Dendritic cell treated with granulocyte-macrophage colony-stimulating factor and Interleukin-4, amounts not matched to agents 40 ng/mL and 50 ng/mL, for 4 days (primary cell): ENCODE measurements around the gene STK11IP.

Experiments
- H3K27ac Mint-ChIP-seq: one replicate; pipeline ENCODE4 v1.8.0; 2022; ENCODE audit warnings: mild to moderate bottlenecking, mixed read lengths
- H3K27me3 Mint-ChIP-seq: one replicate; pipeline ENCODE4 v1.8.0; 2022; ENCODE audit warnings: mild to moderate bottlenecking, mixed read lengths
- H3K36me3 Mint-ChIP-seq: one replicate; pipeline ENCODE4 v1.8.0; 2022; ENCODE audit warnings: low read depth, mixed read lengths
- H3K4me1 Mint-ChIP-seq: one replicate; pipeline ENCODE4 v1.8.0; 2022; ENCODE audit warnings: low read depth, mixed read lengths
- H3K4me3 Mint-ChIP-seq: one replicate; pipeline ENCODE4 v1.8.0; 2022; ENCODE audit warnings: mild to moderate bottlenecking, moderate library complexity, mixed read lengths
- H3K9me3 Mint-ChIP-seq: one replicate; pipeline ENCODE4 v1.8.0; 2022; ENCODE audit warnings: mixed read lengths
- intact Hi-C: fragments of 100-400 bp; cut with micrococcal nuclease; formaldehyde crosslinking; loops from one replicate; pipeline ENCODE4 v1.15.0; 2022

Gene STK11IP

DNA sequence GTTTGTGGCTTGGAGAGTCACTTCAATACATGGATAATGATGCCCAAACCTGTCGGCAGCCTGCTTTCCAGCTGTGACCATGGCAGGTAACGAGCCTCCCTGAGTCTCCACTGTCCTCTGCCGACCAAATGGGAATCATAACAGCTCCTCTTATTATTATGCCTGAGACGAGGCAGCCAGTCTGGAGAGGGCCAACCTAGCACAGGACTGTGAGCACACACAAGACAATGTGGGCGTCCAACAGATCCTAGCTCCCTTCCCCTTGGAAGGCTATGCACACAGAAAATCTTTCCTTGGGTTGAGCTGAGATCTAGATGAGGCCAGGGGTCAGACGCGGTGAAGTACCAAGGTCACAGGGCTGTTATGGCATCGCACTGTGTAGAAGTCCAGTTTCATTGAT is 28.9 kb downstream of the STK11IP start:
- intact Hi-C loops = no loop called here
- H3K9me3 Mint-ChIP-seq = no peaks in the 10 kb centered on the region
- peaks cover 77% of the 10 kb centered on the region for H3K27me3 Mint-ChIP-seq
- no peak overlapping the region for H3K4me3 Mint-ChIP-seq
- H3K36me3 Mint-ChIP-seq = no peaks in the 10 kb centered on the region
- peaks cover 29% of the 10 kb centered on the region for H3K4me1 Mint-ChIP-seq
- H3K27ac Mint-ChIP-seq = no peak overlapping the region

DNA sequence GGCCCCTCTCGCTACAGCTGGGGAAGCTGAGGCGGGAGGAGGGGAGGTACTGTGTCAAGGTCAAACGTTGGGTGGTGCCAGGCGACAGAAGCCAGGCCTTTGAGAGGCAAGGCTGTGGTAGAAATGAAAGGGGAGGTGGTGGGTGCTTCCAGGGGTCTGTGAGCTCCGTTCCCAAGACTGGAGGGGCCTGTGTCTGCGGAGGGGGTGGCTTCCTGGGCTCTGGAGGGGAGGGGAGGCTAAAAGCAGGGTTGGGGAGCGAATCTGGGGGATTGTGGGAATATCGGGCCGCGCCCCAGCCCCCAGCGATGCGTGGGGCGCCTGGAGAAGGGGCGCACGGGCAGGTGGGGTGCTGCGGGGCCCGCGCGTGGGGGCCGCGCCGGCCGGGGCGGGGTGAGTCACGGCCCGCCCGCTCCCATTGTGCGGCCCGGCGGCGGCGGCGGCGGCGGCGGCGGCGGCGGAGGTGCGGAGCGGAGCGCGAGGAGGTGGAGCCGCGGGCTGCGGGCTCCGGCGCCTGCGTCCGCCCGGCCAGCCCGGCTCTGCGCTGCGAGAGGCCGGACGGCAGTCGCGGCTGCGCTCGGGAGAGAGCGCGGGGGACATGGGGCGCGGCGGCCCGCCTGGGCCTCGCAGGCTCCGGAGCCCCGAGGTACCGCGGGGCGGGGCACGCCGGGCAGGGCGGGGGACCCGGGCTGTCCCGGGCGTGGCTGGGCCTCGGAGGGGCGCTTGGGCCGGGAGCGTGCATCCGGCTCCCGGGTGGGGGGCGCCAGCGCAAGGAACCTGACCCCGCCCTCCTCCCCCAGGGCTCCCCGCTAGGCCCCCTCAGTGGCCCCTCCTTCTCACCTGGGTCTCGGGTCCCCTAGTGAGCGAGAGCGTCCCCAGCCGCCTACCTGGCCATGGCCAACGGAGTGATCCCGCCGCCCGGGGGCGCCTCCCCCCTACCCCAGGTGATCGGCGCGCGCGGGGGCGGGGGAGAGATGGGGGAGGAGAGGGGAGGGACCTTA is 29.7 kb downstream of the STK11IP start, which contains the start of gene SLC4A3:
Gene SLC4A3 (plus strand): TSS at position 528 of the 998 bp plus-strand sequence. CDS start 363 bp downstream, at position 891.
- H3K9me3 Mint-ChIP-seq = no peaks in the 10 kb centered on the region

DNA sequence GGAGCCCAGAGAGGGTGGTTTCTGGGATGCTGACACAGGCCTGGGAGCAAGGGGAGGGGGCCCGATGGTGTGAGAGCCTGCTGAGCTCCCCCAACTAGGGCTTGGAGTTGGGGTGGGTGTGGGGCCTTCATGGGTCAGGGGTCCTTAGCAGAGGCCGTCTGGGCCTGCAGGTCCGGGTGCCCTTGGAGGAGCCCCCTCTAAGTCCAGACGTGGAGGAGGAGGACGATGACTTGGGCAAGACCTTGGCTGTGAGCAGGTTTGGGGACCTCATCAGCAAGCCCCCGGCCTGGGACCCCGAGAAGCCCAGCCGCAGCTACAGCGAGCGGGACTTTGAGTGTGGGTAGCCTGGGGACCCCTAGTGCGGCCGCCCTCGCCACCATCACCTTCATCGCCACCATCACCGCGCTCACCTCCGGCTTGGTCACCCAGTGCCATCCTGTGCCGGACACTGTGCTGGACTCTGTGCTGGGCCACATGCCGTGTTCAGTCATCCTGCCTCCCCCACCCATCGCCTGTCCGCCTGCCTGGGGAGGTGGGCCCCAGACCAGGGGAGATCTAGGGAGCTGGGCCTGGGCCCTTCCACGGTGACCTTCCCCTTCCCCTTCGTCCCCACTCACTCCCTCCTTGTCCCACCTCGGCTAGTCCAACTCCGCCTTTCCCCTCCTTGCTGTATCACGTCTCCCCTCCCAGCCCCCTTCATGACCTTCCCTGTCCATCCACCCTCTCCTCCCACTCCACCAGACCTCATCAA is 30.8 kb downstream of the STK11IP start:
- Mint-ChIP-seq H3K9me3 (no peaks in the 10 kb centered on the region), H3K27ac (no peak overlapping the region), H3K4me3 (no peak overlapping the region), H3K27me3 (peaks cover 69% of the 10 kb centered on the region), H3K36me3 (no peaks in the 10 kb centered on the region), H3K4me1 (peaks cover 22% of the 10 kb centered on the region)
- intact Hi-C loops = no loop called here

More for the DNA sequence above, 29.7 kb downstream of the STK11IP start, which contains the start of gene SLC4A3:
- H3K36me3 Mint-ChIP-seq = no peaks in the 10 kb centered on the region
- H3K27ac Mint-ChIP-seq = no peak within 1 kb of the TSS
- peaks cover 77% of the 10 kb centered on the region for H3K27me3 Mint-ChIP-seq
- H3K4me1 Mint-ChIP-seq = peaks cover 22% of the 10 kb centered on the region
- H3K4me3 Mint-ChIP-seq = peak within 1 kb of the TSS; percentile 64
- intact Hi-C loops = no loop called here

DNA sequence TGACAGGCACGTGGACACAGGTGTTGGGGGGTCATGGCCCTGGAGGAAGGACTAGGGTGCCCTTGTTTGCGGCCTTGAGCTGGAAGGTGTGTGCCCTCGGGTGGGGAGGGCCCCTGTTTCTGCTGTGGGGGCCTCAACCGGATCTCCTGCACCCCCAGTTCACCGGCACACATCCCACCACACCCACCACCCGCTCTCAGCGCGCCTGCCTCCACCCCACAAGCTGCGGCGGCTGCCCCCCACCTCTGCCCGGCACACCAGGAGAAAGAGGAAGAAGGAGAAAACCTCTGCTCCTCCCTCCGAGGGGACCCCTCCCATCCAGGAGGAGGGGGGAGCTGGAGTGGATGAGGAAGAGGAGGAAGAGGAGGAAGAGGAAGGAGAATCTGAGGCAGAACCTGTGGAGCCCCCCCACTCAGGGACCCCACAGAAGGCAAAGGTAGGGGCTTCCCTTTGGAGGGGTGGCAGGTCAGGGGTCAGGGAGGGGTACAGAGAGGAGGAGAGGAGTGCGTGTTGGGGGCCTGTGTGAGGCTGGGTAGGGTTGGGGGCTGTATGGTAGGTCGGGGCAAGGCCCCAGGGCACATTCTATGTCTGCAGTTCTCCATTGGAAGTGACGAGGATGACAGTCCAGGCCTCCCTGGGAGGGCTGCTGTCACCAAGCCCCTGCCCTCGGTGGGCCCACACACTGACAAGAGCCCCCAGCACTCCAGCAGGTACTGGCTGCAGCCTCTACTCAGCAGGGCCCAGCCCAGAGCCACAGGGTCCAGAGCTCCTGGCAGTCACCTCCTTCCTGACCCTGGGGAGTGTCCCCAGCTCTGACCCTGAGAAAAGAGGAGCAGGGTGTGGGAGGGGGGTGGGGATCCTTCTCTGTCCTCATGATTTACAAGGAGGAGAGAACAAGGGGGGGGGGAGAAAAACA is 31.6 kb downstream of the STK11IP start:
- Mint-ChIP-seq H3K27me3 (peaks cover 68% of the 10 kb centered on the region), H3K4me3 (no peak overlapping the region), H3K9me3 (no peaks in the 10 kb centered on the region), H3K36me3 (no peaks in the 10 kb centered on the region), H3K27ac (peak overlapping the region; percentile 6), H3K4me1 (peaks cover 22% of the 10 kb centered on the region)
- intact Hi-C loops = no loop called here

DNA sequence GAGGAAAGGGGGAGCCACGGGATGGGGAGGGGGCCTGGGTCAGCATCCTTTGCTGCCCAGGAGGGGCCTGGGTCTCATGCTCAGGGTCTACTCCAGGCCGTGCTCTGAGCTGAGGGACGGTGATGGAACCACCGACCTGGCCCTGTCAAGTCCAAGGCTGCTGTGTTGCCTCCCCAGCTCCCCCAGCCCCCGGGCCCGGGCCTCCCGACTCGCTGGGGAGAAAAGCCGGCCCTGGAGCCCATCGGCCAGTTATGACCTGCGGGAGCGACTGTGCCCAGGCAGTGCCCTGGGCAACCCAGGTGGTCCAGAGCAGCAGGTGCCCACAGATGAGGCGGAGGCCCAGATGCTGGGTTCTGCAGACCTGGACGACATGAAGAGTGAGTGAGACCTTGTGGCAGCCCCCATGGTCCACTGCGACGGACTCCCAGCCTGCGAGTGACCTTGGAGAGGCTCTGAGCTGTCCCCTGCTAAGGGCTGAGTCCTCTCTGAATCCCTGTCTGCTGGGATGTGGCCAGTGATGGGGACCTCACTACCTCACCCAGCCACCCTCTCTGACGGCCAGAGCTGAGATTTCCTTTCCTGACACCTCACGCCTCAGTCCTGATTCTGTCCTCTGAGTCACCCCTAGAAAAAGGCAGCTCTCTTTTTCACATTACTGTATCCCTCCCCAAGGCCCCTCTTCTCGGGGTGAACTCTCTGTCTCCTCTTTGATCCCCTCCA is 32.5 kb downstream of the STK11IP start:
- Mint-ChIP-seq H3K27me3 (peaks cover 60% of the 10 kb centered on the region), H3K4me3 (no peak overlapping the region), H3K4me1 (peaks cover 22% of the 10 kb centered on the region), H3K9me3 (no peaks in the 10 kb centered on the region), H3K36me3 (no peaks in the 10 kb centered on the region), H3K27ac (peak overlapping the region; percentile 53)
- intact Hi-C loops = no loop called here

DNA sequence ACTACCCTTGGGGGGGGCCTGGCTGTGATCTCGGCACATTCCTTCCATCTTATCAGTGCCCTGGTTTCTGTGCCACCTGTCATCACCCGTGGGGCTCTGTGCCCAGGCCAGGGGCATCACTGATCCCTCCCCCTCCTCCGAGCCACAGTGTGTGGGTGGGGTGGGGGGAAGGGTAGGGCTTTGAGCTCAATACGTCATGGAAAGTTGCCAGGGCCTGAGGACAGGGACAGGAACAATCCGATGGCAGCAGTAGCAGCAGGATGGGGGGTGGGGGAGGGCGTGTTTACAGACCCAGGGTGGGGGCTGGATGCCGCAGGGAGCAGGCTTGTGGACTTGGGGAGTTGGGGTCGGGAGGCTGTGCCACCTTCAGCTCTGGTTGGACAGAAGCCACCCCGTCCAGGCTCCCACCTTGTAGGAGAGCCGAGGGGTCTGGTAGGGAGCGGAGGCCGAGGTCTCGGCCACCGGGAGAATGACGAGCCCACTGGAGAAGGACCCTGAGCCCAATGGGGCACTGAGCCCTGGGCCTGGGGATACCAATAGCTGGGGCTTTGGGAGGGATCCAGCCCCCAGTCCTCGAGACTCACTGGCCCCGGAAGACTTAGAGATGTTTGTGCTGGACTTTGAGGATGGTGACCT is 33.2 kb downstream of the STK11IP start:
- no peaks in the 10 kb centered on the region for H3K36me3 Mint-ChIP-seq
- H3K27ac Mint-ChIP-seq = peak overlapping the region; percentile 53
- no peak overlapping the region for H3K4me3 Mint-ChIP-seq
- peaks cover 22% of the 10 kb centered on the region for H3K4me1 Mint-ChIP-seq
- intact Hi-C loops = no loop called here
- peaks cover 59% of the 10 kb centered on the region for H3K27me3 Mint-ChIP-seq
- no peaks in the 10 kb centered on the region for H3K9me3 Mint-ChIP-seq

DNA sequence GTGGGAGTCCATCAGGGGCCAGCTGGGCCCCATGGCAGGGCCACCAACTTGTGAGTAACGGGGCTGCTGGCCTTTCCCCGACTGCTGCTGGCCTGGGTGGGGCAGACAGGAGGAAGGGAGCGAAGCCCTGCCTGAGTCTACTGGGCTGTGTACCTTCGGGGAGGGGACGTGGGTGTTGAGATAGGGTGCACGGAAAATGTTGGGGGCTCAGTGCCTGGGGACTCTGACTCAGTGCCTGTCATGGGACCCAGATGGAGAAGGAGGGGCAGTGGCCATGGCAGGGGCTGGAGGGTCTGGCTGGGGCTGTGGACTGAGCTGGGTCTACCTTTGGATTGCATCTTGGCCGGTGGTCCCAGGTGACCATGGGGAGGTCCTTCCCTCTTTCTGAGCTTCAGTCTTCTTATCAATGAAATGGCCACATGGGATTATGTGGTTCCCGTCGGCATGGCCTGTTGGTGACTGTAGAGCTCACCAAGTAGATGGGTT is 33.8 kb downstream of the STK11IP start:
- Mint-ChIP-seq H3K27me3 (peaks cover 59% of the 10 kb centered on the region), H3K4me3 (no peak overlapping the region), H3K36me3 (no peaks in the 10 kb centered on the region), H3K27ac (no peak overlapping the region), H3K4me1 (peaks cover 22% of the 10 kb centered on the region), H3K9me3 (no peaks in the 10 kb centered on the region)
- intact Hi-C loops = no loop called here

DNA sequence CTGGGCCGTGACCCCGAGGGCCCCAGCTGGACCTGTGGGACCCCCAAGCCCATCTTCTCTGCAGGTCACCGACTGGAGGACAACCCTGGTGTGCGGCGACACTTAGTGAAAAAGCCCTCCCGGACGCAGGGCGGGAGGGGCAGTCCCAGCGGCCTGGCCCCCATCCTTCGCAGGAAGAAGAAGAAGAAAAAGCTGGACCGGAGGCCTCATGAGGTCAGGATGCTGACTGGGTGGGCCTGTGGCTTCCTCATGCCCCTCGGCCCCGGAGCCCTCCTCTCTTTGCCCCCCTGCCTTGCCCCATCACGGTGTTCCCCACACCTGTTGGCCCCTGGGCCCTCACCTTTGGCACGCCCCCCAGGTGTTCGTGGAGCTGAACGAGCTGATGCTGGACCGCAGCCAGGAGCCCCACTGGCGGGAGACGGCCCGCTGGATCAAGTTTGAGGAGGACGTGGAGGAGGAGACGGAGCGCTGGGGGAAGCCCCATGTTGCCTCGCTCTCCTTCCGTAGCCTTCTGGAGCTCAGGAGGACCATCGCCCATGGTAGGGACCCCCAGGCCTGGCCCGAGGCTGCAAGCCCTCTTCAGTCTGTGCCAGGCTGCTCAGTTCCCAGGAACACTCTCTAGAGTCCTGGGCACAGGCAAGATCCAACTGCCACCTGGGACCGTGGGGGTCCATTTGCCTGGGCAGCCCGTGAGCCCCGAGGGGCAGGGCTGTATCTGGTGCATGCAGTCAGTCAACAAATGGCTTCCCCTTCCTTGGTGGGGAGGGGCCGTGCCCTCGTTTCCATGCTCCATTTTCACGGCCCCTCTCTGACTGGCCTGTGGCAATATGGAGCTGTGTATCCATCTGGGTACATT is 34.5 kb downstream of the STK11IP start:
- no peak overlapping the region for H3K4me3 Mint-ChIP-seq
- H3K4me1 Mint-ChIP-seq = peaks cover 22% of the 10 kb centered on the region
- peaks cover 59% of the 10 kb centered on the region for H3K27me3 Mint-ChIP-seq
- no peak overlapping the region for H3K27ac Mint-ChIP-seq
- intact Hi-C loops = no loop called here
- no peaks in the 10 kb centered on the region for H3K9me3 Mint-ChIP-seq
- H3K36me3 Mint-ChIP-seq = no peaks in the 10 kb centered on the region

DNA sequence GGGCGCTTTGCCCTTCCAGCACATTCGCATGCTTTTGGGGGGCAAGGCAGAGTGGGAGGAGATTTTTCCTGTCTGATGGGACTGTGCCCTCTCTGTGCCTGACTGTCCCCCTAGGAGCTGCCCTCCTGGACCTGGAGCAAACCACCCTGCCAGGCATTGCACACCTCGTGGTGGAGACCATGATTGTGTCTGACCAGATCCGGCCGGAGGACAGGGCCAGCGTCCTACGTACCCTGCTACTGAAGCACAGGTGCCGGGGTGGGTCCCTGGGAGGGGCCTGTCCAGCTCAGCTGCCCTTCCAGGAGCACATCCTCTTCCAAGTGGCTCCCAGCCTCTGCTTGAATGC is 35.1 kb downstream of the STK11IP start:
- intact Hi-C loops = no loop called here
- H3K36me3 Mint-ChIP-seq = no peaks in the 10 kb centered on the region
- peaks cover 58% of the 10 kb centered on the region for H3K27me3 Mint-ChIP-seq
- peaks cover 22% of the 10 kb centered on the region for H3K4me1 Mint-ChIP-seq
- H3K9me3 Mint-ChIP-seq = no peaks in the 10 kb centered on the region
- H3K27ac Mint-ChIP-seq = no peak overlapping the region
- no peak overlapping the region for H3K4me3 Mint-ChIP-seq

DNA sequence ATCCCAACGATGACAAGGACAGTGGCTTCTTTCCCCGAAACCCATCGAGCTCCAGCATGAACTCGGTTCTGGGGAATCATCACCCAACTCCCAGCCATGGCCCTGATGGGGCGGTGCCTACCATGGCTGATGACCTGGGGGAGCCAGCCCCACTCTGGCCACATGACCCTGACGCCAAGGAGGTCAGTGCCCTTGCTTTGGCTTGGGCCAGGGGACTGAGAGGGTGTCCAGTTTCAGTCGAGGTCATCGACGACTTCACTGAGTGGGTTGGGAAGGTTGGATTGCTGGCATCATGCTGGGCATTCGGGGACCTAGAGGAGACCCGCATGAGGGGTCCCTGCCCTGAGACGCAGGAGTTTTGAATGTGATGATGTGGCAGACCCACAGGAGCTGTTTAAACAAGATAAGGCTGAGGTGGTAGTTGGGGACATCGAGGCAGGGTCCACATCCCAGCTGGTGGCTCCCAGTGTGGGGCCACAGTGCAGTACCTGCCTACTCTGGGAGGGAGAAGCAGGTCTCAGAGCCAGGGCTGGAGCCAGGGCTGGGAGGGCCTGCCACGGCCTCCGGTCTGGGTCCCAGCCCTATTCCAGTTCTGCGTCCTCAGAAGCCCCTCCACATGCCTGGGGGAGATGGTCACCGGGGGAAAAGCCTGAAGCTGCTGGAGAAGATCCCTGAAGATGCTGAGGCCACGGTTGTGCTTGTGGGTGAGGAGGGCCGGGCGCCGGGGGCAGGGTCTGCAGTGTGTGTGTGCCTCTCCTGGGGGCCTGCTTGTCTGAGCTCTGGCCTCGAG is 35.8 kb downstream of the STK11IP start:
- intact Hi-C loops = no loop called here
- Mint-ChIP-seq H3K27me3 (peaks cover 51% of the 10 kb centered on the region), H3K27ac (no peak overlapping the region), H3K36me3 (no peaks in the 10 kb centered on the region), H3K4me1 (peaks cover 18% of the 10 kb centered on the region), H3K4me3 (no peak overlapping the region), H3K9me3 (no peaks in the 10 kb centered on the region)

DNA sequence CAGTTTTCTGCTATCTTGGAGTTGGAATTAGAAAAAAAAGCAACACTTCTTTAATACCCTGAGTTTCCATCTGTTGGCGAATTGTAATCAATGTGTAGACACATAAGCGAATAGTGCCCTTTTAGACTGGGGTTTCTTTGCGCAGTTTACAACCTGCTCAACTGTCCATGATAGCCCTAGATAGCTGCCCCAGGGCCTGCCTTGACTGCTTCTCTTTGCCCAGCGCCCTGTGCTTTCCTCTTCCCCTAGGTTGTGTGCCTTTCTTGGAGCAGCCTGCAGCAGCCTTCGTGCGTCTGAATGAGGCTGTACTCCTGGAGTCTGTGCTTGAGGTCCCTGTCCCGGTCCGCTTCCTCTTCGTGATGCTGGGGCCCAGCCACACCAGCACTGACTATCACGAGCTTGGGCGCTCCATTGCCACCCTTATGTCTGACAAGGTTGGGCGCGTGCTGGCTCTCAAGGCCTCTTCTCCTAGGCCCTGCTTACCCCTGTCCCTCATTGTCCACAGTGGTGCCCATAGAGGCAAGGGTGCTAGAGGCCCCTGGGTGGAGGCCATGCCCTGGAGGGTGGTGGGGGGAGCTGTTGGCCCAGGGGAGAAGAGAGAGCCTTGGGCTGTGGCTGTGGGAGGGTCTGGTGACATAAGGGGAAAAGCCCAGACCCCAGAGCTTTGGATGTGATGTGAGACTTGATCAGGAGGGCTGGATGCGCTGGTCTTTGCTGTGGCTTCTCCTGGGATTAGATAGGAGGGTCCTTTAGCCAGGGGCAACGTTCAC is 36.7 kb downstream of the STK11IP start:
- Mint-ChIP-seq H3K4me1 (peaks cover 18% of the 10 kb centered on the region), H3K36me3 (no peaks in the 10 kb centered on the region), H3K9me3 (no peaks in the 10 kb centered on the region), H3K27ac (no peak overlapping the region), H3K27me3 (peaks cover 42% of the 10 kb centered on the region), H3K4me3 (no peak overlapping the region)
- intact Hi-C loops = no loop called here
